ENCODE data around the gene CXXC5.

GRCh38 chr5:139636207-139636792 lies 11.8 kb upstream of the CXXC5 start:
- TF ChIP-seq CTCF (IDR thresholded peaks at IDR 0.05) (no peak), EP300 (IDR thresholded peaks at IDR 0.05) (no peak), POLR2A (IDR thresholded peaks at IDR 0.05) (no peak)

Data from sigmoid colon (tissue), 4 donors.